GM12873 (cell line): Measurements from ENCODE around the gene ARNT2.

Experiments used
- CTCF ChIP-seq: IDR thresholded peaks from 2 replicates; pipeline ENCODE4 v1.5.1; 2012; ENCODE audit warnings: low read depth, mild to moderate bottlenecking, moderate library complexity, low read length, control low read depth; ENCODE audit not compliant: insufficient read depth; ENCODE audit errors: missing control alignments

Gene ARNT2

GRCh38 chr15:80550908-80551260 is 146.7 kb downstream of the ARNT2 start:
- no peak for TF ChIP-seq CTCF

GRCh38 chr15:80551348-80551747 is 147.2 kb downstream of the ARNT2 start:
- no peak for TF ChIP-seq CTCF

DNA sequence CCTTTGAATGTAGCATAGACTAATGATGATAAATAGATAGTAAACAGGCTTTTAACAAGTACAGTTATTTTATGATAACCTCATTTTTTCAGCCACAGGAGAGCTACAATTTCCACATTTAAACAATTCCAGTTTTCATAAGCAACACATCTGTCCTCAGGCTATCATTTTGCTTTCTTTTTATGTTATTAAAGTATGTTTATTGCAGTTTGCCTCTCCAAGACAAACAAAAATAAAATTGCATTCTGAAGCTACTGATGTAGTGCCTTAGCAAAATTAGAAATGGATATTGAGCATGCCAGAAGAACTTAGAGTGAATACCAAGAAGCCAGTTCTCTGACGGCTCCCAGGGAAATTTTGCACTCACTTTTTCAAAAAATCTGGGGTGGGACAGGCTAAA is 150.4 kb downstream of the ARNT2 start:
- no peak for TF ChIP-seq CTCF

DNA sequence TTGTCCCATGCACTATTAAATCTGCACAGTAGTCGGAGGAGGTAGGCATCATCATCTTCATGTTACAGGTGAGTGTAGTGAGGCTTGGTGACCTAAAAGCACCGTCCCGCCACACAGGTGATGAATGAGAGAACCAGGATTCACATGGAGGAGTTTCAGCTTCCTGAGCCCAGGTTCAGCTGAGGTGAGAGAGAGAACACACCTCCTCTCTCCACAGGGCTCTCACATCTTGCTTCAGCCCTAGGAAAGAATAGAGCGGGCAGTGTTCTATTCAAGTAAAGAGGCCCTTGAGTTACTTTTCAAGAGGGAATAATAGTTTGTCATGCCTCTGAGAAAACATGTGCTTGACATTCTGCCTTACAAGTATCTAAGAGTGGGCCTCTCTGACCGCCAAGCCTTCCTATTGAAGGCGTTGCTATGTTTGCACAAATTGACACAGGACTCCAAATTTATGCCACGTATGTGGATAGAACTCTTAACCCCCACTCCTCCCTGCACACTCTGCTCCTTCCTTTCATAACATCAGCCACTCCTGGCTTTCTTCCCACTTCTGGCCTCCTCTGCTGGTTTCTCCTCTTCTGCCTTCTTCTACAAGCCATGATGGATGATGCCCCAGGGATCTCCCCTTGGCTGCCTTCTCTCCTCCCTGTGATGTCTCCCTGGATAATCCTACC is 152.6 kb downstream of the ARNT2 start:
- no peak for TF ChIP-seq CTCF

DNA sequence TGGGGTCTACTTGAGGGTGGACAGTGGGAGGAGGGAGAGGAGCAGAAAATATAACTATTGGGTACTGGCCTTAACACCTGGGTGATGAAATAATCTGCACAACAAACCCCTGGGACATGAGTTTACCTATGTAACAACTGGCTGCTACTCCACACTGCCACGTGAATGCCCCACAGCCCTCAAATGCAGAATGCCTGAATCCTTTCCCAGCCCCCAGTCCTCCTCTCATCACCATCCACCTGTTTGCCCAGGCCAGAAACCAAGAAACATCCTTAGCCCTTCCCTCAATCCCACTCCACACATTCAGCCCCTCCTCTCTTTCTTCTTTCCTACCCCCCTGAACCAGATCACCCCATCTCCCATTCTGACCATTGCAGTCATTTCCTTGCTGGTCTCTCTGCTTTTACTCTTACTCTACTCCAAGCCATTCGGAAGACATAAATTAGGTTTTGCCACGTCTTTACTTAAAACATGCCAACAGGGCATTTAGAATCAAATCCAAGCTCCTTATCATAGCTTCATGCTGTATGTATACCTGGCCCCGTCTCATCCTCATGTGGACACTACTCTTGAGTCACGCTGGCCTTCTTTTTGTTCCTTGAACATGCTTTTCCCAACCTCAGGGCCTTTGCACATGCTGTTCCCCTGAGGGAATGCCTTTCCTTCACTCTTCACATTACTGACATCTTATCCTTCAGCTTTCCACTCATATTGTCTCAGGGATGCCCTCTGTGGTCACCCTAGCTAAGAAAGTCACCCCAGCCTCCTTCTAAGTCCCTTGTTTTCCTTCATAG is 153.5 kb downstream of the ARNT2 start:
- no peak for TF ChIP-seq CTCF

DNA sequence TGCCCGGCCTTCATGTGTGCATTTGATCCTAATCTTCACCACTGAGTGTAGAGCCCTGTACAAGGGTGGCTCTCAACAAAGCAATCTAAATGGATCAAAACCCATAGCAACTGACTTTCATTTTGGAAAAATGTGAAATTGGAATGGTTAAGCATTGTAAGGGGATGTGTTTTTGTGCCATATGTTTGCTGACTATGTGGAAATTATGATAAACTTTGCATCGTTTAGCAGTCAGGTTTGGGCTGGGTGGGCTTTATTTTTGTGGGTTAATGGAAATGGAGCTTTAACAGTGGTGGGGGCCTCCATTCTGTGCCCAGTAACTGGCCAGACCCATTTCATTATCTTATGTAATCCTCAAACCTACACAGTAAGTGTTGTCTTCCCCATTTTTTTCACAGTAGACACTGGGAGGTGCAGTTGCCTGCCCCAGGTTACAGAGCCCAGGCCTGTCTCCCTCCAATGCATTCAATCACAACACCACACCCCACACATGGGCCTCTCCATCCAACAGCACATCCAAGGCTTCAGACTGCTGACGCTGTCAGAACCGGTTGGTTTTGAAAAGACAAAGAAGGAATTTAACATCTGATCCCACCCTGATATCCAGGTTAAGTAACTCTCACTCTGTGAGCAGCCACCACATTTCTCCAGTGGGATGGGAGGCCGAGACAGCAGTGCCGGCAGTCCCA is 154.6 kb downstream of the ARNT2 start:
- no peak for TF ChIP-seq CTCF

GRCh38 chr15:80559320-80559693 is 155.1 kb downstream of the ARNT2 start:
- TF ChIP-seq CTCF, result no peak
